Lung microvascular endothelial cell (primary cell): Measurements from ENCODE around the gene FANCM. TPM values are rescaled to one million over a fixed set of nuclear protein-coding genes. Genes with fewer than 3 reads are reported as not detected.
"Not testable (repeated sequence)": the region's sequence is repeated elsewhere in the genome, so short reads cannot be mapped to it uniquely, and the experiment has no call there.

Experiments
- DNase-seq, 2 donors: peaks; one replicate each; pipeline versions ENCODE4 v3.0.0 to v3.0.0-alpha.2; 2010; ENCODE audit warnings: low read depth in 2 of 2
- total RNA-seq: library from RNA; depleted of rRNA; stranded (reverse); fragments of >200 nt; gene quantifications from 2 replicates; pipeline ENCODE4 v1.2.1, GENCODE V29; 2014

FANCM gene
- 6.3 and 6.5 TPM in 2 replicates for total RNA-seq

GRCh38 chr14:45135659-45136395, at the start of gene FANCM:
TSS of gene FANCM (plus strand) at chr14:45135930. CDS start at chr14:45136032, 102 bp downstream.
- peak; percentile 98 to 99 for DNase-seq

- DNase-seq, result peak in 1 of 2 donors; percentile 22
Observed at GRCh38 chr14:45089813-45090212, 45.9 kb upstream of the FANCM start.

- peak in 1 of 2 donors; percentile 27 for DNase-seq
Observed at GRCh38 chr14:45091710-45092109, 44.0 kb upstream of the FANCM start.

- DNase-seq, result no peak
Observed at GRCh38 chr14:45094275-45094674, 41.5 kb upstream of the FANCM start.

- no peak for DNase-seq
Observed at GRCh38 chr14:45095143-45095542, 40.6 kb upstream of the FANCM start.

- no peak for DNase-seq
Observed at GRCh38 chr14:45096218-45096617, 39.5 kb upstream of the FANCM start.

- DNase-seq, result no peak
Observed at GRCh38 chr14:45103806-45104205, 31.9 kb upstream of the FANCM start.

GRCh38 chr14:45104561-45104960, 31.2 kb upstream of the FANCM start:
- no peak for DNase-seq

- DNase-seq, result peak; percentile 4 to 61
Observed at GRCh38 chr14:45112896-45113781, 22.6 kb upstream of the FANCM start.

GRCh38 chr14:45114327-45114726, 21.4 kb upstream of the FANCM start:
- DNase-seq, result no peak

GRCh38 chr14:45118594-45118993, 17.1 kb upstream of the FANCM start:
- DNase-seq, result no peak

GRCh38 chr14:45120096-45120495, 15.6 kb upstream of the FANCM start:
- no peak for DNase-seq

- DNase-seq, result no peak
Observed at GRCh38 chr14:45123271-45123670, 12.5 kb upstream of the FANCM start.

GRCh38 chr14:45125754-45126153, 10.0 kb upstream of the FANCM start:
- DNase-seq, result no peak

- DNase-seq, result no peak
Observed at GRCh38 chr14:45128963-45129629, 6.6 kb upstream of the FANCM start.

GRCh38 chr14:45133683-45134050, 2.1 kb upstream of the FANCM start:
- peak in 1 of 2 donors; percentile 7 for DNase-seq

GRCh38 chr14:45134051-45134958, 1.4 kb upstream of the FANCM start, which contains the start of gene FKBP3:
TSS of gene FKBP3 (minus strand) at chr14:45134481. CDS start at chr14:45134456, 25 bp downstream.
- DNase-seq, result peak; percentile 99

- DNase-seq, result peak; percentile 48 to 52
Observed at GRCh38 chr14:45135156-45135555, 574 bp upstream of the FANCM start.

GRCh38 chr14:45136399-45136798, 669 bp downstream of the FANCM start:
- peak in 1 of 2 donors; percentile 3 for DNase-seq

GRCh38 chr14:45140661-45141187, 5.0 kb downstream of the FANCM start:
- no peak for DNase-seq

GRCh38 chr14:45142083-45142482, 6.4 kb downstream of the FANCM start:
- not testable (repeated sequence) for DNase-seq
